HG02840 (cell line): ENCODE data around the gene FRMD3.
"Not testable (repeated sequence)": the region's sequence is repeated elsewhere in the genome, so short reads cannot be mapped to it uniquely, and the experiment has no call there.

Source experiments
- ATAC-seq: cut with Tn5 transposase; IDR thresholded peaks from one replicate; pipeline ENCODE4 v1.9.1; 2021; ENCODE audit warnings: mild to moderate bottlenecking, moderate library complexity, moderate number of reproducible peaks; ENCODE audit not compliant: unreplicated experiment, low FRiP score

The FRMD3 gene

GRCh38 chr9:83403527-83404238 is 134.5 kb downstream of the FRMD3 start:
- ATAC-seq: no peak

GRCh38 chr9:83401328-83401900 is 136.8 kb downstream of the FRMD3 start:
- ATAC-seq: no peak

- ATAC-seq: no peak
Measured at GRCh38 chr9:83396813-83397212, 141.4 kb downstream of the FRMD3 start.

- no peak for ATAC-seq
Measured at GRCh38 chr9:83396342-83396741, 141.9 kb downstream of the FRMD3 start.

GRCh38 chr9:83392228-83392627 is 146.0 kb downstream of the FRMD3 start:
- no peak for ATAC-seq

- ATAC-seq: no peak
Measured at GRCh38 chr9:83388346-83388745, 149.9 kb downstream of the FRMD3 start.

GRCh38 chr9:83387401-83388185 is 150.6 kb downstream of the FRMD3 start:
- no peak for ATAC-seq

GRCh38 chr9:83385317-83385716 is 152.9 kb downstream of the FRMD3 start:
- ATAC-seq: no peak

- no peak for ATAC-seq
Measured at GRCh38 chr9:83384214-83384613, 154.0 kb downstream of the FRMD3 start.

- ATAC-seq: no peak
Measured at GRCh38 chr9:83383034-83383433, 155.2 kb downstream of the FRMD3 start.

- ATAC-seq: no peak
Measured at GRCh38 chr9:83382421-83382820, 155.8 kb downstream of the FRMD3 start.

- ATAC-seq: no peak
Measured at GRCh38 chr9:83379045-83379444, 159.2 kb downstream of the FRMD3 start.

- ATAC-seq: no peak
Measured at GRCh38 chr9:83372957-83373356, 165.2 kb downstream of the FRMD3 start.

- no peak for ATAC-seq
Measured at GRCh38 chr9:83367326-83367725, 170.9 kb downstream of the FRMD3 start.

- ATAC-seq: no peak
Measured at GRCh38 chr9:83362341-83362995, 175.7 kb downstream of the FRMD3 start.

- no peak for ATAC-seq
Measured at GRCh38 chr9:83359039-83359438, 179.2 kb downstream of the FRMD3 start.

GRCh38 chr9:83358493-83358892 is 179.7 kb downstream of the FRMD3 start:
- ATAC-seq: not testable (repeated sequence)

GRCh38 chr9:83355729-83356151 is 182.5 kb downstream of the FRMD3 start:
- no peak for ATAC-seq

GRCh38 chr9:83355024-83355444 is 183.2 kb downstream of the FRMD3 start:
- no peak for ATAC-seq

GRCh38 chr9:83349031-83349430 is 189.2 kb downstream of the FRMD3 start:
- ATAC-seq: no peak
